Endodermal cell (in vitro differentiated cells): ENCODE measurements around the gene PRKCA. TPM values are rescaled to one million over a fixed set of nuclear protein-coding genes. Genes with fewer than 3 reads are reported as not detected.

Source experiments
- DNase-seq: peaks from one replicate; pipeline ENCODE4 v3.0.0-alpha.2; 2017
- H3K27ac ChIP-seq: 2 replicates; pipeline ENCODE4 v1.5.1; 2013; ENCODE audit warnings: mild to moderate bottlenecking, low read depth, low read length, moderate library complexity
- H3K27me3 ChIP-seq: 2 replicates; pipeline ENCODE4 v1.6.1; 2013; ENCODE audit warnings: mild to moderate bottlenecking, low read length, moderate library complexity; ENCODE audit not compliant: insufficient read depth, control insufficient read depth, poor library complexity, severe bottlenecking
- H3K36me3 ChIP-seq: 2 replicates; pipeline ENCODE4 v1.7.0; 2013; ENCODE audit warnings: mild to moderate bottlenecking, low read length, moderate library complexity; ENCODE audit not compliant: control insufficient read depth, insufficient read depth
- H3K4me1 ChIP-seq: one replicate; pipeline ENCODE4 v1.7.0; 2013; ENCODE audit warnings: low read length; ENCODE audit not compliant: control insufficient read depth, insufficient read depth
- H3K4me3 ChIP-seq: 2 replicates; pipeline ENCODE4 v1.5.1; 2013; ENCODE audit warnings: mild to moderate bottlenecking, low read length, moderate library complexity
- H3K9ac ChIP-seq: 2 replicates; pipeline ENCODE4 v1.6.1; 2013; ENCODE audit warnings: mild to moderate bottlenecking, low read length, moderate library complexity; ENCODE audit not compliant: poor library complexity, severe bottlenecking; ENCODE audit errors: extremely low read depth
- H3K9me3 ChIP-seq: 2 replicates; pipeline ENCODE4 v1.6.1; 2013; ENCODE audit warnings: mild to moderate bottlenecking, low read length, moderate library complexity; ENCODE audit not compliant: control insufficient read depth
- H3K27ac Mint-ChIP-seq: 2 replicates; pipeline ENCODE4 v1.8.0; 2020; ENCODE audit warnings: mixed read lengths
- H3K27me3 Mint-ChIP-seq: 2 replicates; pipeline ENCODE4 v1.8.0; 2021; ENCODE audit warnings: mild to moderate bottlenecking, mixed read lengths; ENCODE audit not compliant: insufficient read depth
- H3K36me3 Mint-ChIP-seq: 2 replicates; pipeline ENCODE4 v1.8.0; 2020; ENCODE audit warnings: low read depth, mixed read lengths
- H3K4me1 Mint-ChIP-seq: 2 replicates; pipeline ENCODE4 v1.8.0; 2020; ENCODE audit warnings: mixed read lengths
- H3K4me3 Mint-ChIP-seq: 2 replicates; pipeline ENCODE4 v1.8.0; 2020; ENCODE audit warnings: mild to moderate bottlenecking, moderate library complexity, mixed read lengths
- H3K9me3 Mint-ChIP-seq: 2 replicates; pipeline ENCODE4 v1.8.0; 2020; ENCODE audit warnings: mild to moderate bottlenecking, mixed read lengths
- CTCF ChIP-seq: fragments of 200-600 bp; sonication (generic); conservative IDR thresholded peaks from 2 replicates; pipeline ENCODE4 v1.5.0; 2021; ENCODE audit warnings: antibody characterized with exemption, mild to moderate bottlenecking
- WGBS, 2 experiments: methylation state at CpG; one replicate each; pipeline versions ENCODE4 v1.1.5 to v1.1.7; 2013; ENCODE audit warnings: missing lambda C conversion rate in 2 of 2, mixed read lengths in 1 of 2; ENCODE audit not compliant: insufficient coverage in 1 of 2, insufficient read length in 1 of 2; 5-methylcytosine and 5-hydroxymethylcytosine counted together
- total RNA-seq, 2 donors: library from RNA; stranded (reverse); fragmentation: NEBNext Ultra II Directional in 1 of 2; extraction: Animal tissue kit (Norgen Biotek cat#: 25700) in 1 of 2; gene quantifications; 2 replicates in 1 of 2; 3 replicates in 1 of 2; pipeline ENCODE4 v1.2.1, GENCODE V29; 2021

Gene PRKCA
- total RNA-seq, 2 donors from 2014 or later: 8.7 to 14.6 TPM

GRCh38 chr17:66605541-66605940 is 303.1 kb downstream of the PRKCA start:
- H3K27ac ChIP-seq: no peak overlapping the region
- 93% methylated on average over 3 to 4 of the region's 4 CpGs for WGBS, 2 experiments
- H3K4me3 ChIP-seq: no peak overlapping the region

GRCh38 chr17:66610361-66611133 is 308.1 kb downstream of the PRKCA start:
- Histone ChIP-seq H3K27me3 (no peaks in the 10 kb centered on the region), H3K4me1 (no peaks in the 10 kb centered on the region), H3K9me3 (peaks cover 12% of the 10 kb centered on the region), H3K27ac (no peak overlapping the region), H3K9ac (no peak overlapping the region), H3K4me3 (no peak overlapping the region), H3K36me3 (no peaks in the 10 kb centered on the region)
- Mint-ChIP-seq H3K27ac (no peak overlapping the region), H3K36me3 (no peaks in the 10 kb centered on the region), H3K9me3 (peaks cover 17% of the 10 kb centered on the region), H3K4me3 (no peak overlapping the region), H3K4me1 (peaks cover 4% of the 10 kb centered on the region), H3K27me3 (no peaks in the 10 kb centered on the region)
- no peak for TF ChIP-seq CTCF
- DNase-seq: no peak
- 92 to 94% methylated on average over 6 to 8 of the region's 9 CpGs for WGBS, 2 experiments

More at GRCh38 chr17:66605541-66605940, 303.1 kb downstream of the PRKCA start:
- Mint-ChIP-seq H3K36me3 (no peaks in the 10 kb centered on the region), H3K4me3 (no peak overlapping the region), H3K27ac (no peak overlapping the region), H3K27me3 (peaks cover 2% of the 10 kb centered on the region), H3K4me1 (peaks cover 10% of the 10 kb centered on the region), H3K9me3 (peaks cover 14% of the 10 kb centered on the region)
- no peak for DNase-seq
- no peaks in the 10 kb centered on the region for H3K36me3 ChIP-seq
- peaks cover under 1% of the 10 kb centered on the region for H3K9me3 ChIP-seq
- no peaks in the 10 kb centered on the region for H3K4me1 ChIP-seq
- no peak overlapping the region for H3K9ac ChIP-seq
- no peak for TF ChIP-seq CTCF
- no peaks in the 10 kb centered on the region for H3K27me3 ChIP-seq

GRCh38 chr17:66611397-66611796 is 309.0 kb downstream of the PRKCA start:
- no peaks in the 10 kb centered on the region for H3K27me3 Mint-ChIP-seq

More at GRCh38 chr17:66611397-66611796, 309.0 kb downstream of the PRKCA start:
- no peak for TF ChIP-seq CTCF
- Mint-ChIP-seq H3K36me3 (no peaks in the 10 kb centered on the region), H3K4me1 (peaks cover 4% of the 10 kb centered on the region), H3K9me3 (peaks cover 17% of the 10 kb centered on the region), H3K4me3 (no peak overlapping the region), H3K27ac (no peak overlapping the region)
- no peaks in the 10 kb centered on the region for H3K4me1 ChIP-seq
- no peak overlapping the region for H3K9ac ChIP-seq
- no peak overlapping the region for H3K4me3 ChIP-seq
- H3K36me3 ChIP-seq: no peaks in the 10 kb centered on the region
- no peaks in the 10 kb centered on the region for H3K27me3 ChIP-seq
- peaks cover 12% of the 10 kb centered on the region for H3K9me3 ChIP-seq
- DNase-seq: no peak
- H3K27ac ChIP-seq: no peak overlapping the region
